Activated naive CD8-positive, alpha-beta T cell treated with anti-CD3 and anti-CD28 coated beads, Interleukin-2, amount 50 U/mL, for 24 hours (primary cell): ENCODE measurements around the gene ENKD1.
"Not testable (repeated sequence)": the region's sequence is repeated elsewhere in the genome, so short reads cannot be mapped to it uniquely, and the experiment has no call there.

Experiments
- ATAC-seq: fragments of 150-1000 bp; cut with Tn5 transposase; one replicate; pipeline ENCODE4 v1.10.0; 2021
- DNase-seq: peaks from one replicate; pipeline ENCODE4 v3.0.0; 2021
- H3K27ac Mint-ChIP-seq: one replicate; pipeline ENCODE4 v1.8.0; 2021; ENCODE audit warnings: mild to moderate bottlenecking, mixed read lengths
- H3K27me3 Mint-ChIP-seq: one replicate; pipeline ENCODE4 v1.8.0; 2021; ENCODE audit warnings: mixed read lengths
- H3K36me3 Mint-ChIP-seq: one replicate; pipeline ENCODE4 v1.8.0; 2021; ENCODE audit warnings: low read depth, mixed read lengths
- H3K4me1 Mint-ChIP-seq: one replicate; pipeline ENCODE4 v1.8.0; 2021; ENCODE audit warnings: mixed read lengths
- H3K4me3 Mint-ChIP-seq: one replicate; pipeline ENCODE4 v1.8.0; 2021; ENCODE audit warnings: mild to moderate bottlenecking, moderate library complexity, mixed read lengths
- H3K9me3 Mint-ChIP-seq: one replicate; pipeline ENCODE4 v1.8.0; 2021; ENCODE audit warnings: mixed read lengths

ENKD1 gene

GRCh38 chr16:67697422-67698185 lies 31.1 kb upstream of the ENKD1 start:
- no peaks in the 10 kb centered on the region for H3K4me1 Mint-ChIP-seq
- no peaks in the 10 kb centered on the region for H3K27me3 Mint-ChIP-seq
- peaks cover 6% of the 10 kb centered on the region for H3K36me3 Mint-ChIP-seq
- no peak overlapping the region for H3K27ac Mint-ChIP-seq
- H3K4me3 Mint-ChIP-seq: no peak overlapping the region
- no peak for DNase-seq
- ATAC-seq: no peak
- H3K9me3 Mint-ChIP-seq: peaks cover 3% of the 10 kb centered on the region

DNA sequence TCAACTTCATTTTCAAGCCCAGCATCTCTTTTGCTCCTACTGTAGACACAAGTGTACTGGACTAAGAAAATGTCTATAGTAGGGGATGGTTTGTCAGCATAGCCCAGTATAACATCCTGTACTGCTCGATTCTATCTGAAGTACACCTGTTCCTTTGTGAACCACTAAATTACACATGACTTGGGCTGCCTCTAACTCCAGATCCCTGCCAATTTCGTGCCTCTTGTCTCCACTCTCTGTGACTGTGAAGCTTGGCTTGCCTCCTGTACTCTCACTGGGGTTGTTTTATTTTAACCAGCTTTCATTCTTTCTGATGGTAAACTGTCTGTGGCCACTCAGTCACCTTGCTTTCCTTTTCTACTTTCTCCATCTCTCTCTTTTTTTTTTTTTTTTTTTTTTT lies 28.1 kb upstream of the ENKD1 start:
- Mint-ChIP-seq H3K4me1 (no peaks in the 10 kb centered on the region), H3K27me3 (no peaks in the 10 kb centered on the region), H3K27ac (no peak overlapping the region), H3K36me3 (peaks cover 6% of the 10 kb centered on the region), H3K9me3 (peaks cover 3% of the 10 kb centered on the region), H3K4me3 (no peak overlapping the region)
- DNase-seq (no peak), ATAC-seq (no peak)

GRCh38 chr16:67693517-67694285 lies 27.2 kb upstream of the ENKD1 start:
- not testable (repeated sequence) for H3K9me3 Mint-ChIP-seq, H3K27me3 Mint-ChIP-seq, H3K4me3 Mint-ChIP-seq, H3K36me3 Mint-ChIP-seq, ATAC-seq, DNase-seq, H3K27ac Mint-ChIP-seq, H3K4me1 Mint-ChIP-seq

- H3K4me3 Mint-ChIP-seq: no peak overlapping the region
- DNase-seq (no peak), ATAC-seq (no peak)
- no peak overlapping the region for H3K27ac Mint-ChIP-seq
- peaks cover 3% of the 10 kb centered on the region for H3K4me1 Mint-ChIP-seq
- no peaks in the 10 kb centered on the region for H3K9me3 Mint-ChIP-seq
- peaks cover 15% of the 10 kb centered on the region for H3K36me3 Mint-ChIP-seq
- H3K27me3 Mint-ChIP-seq: no peaks in the 10 kb centered on the region
Observed at GRCh38 chr16:67685388-67686112, 19.0 kb upstream of the ENKD1 start.

DNA sequence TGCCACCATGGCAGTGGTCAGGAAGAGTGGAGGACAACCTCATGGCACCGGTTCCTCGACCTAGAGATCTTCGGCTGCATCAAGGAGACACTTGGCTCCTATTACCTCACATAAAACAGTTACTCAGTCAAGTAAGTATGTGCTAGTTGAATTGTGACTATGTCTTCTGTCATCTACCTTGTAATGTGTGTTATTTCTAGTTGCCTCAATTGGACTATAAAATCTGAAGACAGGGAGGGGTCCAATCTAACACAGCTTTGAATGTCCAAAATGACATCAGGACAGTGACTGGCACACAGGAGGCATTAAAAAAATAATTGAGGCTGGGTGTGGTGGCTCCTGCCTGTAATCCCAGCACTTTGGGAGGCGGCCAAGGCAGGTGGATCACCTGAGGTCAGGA lies 17.2 kb upstream of the ENKD1 start:
- peaks cover 3% of the 10 kb centered on the region for H3K4me1 Mint-ChIP-seq
- no peaks in the 10 kb centered on the region for H3K27me3 Mint-ChIP-seq
- no peaks in the 10 kb centered on the region for H3K9me3 Mint-ChIP-seq
- DNase-seq (no peak), ATAC-seq (no peak)
- H3K36me3 Mint-ChIP-seq: peaks cover 15% of the 10 kb centered on the region
- H3K27ac Mint-ChIP-seq: no peak overlapping the region
- H3K4me3 Mint-ChIP-seq: no peak overlapping the region

DNA sequence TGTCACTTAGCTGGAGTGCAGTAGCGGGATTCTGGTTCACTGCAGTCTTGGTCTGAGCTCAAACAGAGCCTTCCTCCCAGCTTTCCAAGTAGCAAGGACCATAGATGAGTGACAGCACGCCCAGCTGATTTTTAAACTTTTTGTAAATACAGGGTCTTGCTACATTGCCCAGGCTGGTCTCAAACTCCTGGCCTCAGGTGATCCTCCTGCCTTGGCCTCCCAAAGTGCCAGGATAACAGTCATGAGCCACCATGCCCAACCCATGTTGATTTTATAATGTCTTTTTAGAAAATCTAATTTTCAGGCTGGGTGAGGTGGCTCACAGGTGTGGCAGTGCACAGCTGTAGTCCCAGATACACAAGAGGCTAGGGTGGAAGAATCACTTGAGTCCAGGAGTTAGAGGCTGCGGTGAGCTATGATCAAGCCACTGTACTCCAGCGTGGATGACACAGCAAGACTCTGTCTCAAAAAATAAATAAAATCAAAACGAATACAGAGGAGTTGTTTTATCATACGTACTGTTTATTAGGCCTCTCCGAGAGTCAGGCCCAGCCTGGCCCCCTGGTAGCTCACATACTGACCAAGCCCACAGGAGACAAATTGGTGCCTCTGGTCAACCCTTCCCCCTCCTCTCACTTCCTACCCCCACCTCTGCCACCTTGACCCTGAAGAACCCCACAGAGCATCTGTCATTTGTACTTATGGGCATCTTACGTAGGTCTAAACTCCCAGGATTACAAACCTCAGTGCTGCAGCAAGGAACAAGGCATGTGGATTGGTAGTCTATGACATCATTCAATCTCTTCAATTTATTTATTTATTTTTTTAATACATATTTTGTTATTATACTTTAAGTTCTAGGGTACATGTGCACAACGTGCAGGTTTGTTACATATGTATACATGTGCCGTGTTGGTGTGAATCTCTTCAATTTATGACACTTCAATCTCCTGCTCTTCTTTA lies 13.7 kb upstream of the ENKD1 start:
- ATAC-seq (no peak), DNase-seq (no peak)
- Mint-ChIP-seq H3K27me3 (no peaks in the 10 kb centered on the region), H3K36me3 (peaks cover 10% of the 10 kb centered on the region), H3K27ac (no peak overlapping the region), H3K9me3 (no peaks in the 10 kb centered on the region), H3K4me3 (no peak overlapping the region), H3K4me1 (no peaks in the 10 kb centered on the region)

- Mint-ChIP-seq H3K36me3 (peaks cover 5% of the 10 kb centered on the region), H3K9me3 (no peaks in the 10 kb centered on the region), H3K27ac (no peak overlapping the region), H3K27me3 (no peaks in the 10 kb centered on the region), H3K4me3 (no peak overlapping the region), H3K4me1 (no peaks in the 10 kb centered on the region)
- DNase-seq: no peak
- no peak for ATAC-seq
Observed at GRCh38 chr16:67678354-67679023, 11.9 kb upstream of the ENKD1 start.

DNA sequence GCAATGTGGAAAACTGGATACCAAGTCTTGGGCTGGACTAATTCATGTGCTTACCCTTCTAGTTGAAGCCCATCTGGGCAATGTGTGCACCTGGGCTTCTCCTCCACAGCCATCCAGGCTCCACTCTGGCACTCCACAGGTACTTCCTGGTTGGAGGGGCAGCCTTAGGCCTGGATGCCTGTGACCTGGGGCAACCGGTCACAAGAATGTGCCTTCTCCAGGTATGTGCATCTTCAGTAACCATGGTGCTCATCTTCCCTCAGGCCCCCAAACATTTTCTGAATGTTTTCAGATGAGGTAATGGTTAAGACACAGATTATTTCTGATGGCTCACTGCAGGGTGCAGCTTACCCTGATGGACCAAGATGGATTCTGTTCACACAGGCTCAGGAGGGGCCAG lies 11.2 kb upstream of the ENKD1 start:
- DNase-seq (no peak), ATAC-seq (no peak)
- no peaks in the 10 kb centered on the region for H3K4me1 Mint-ChIP-seq
- H3K27me3 Mint-ChIP-seq: no peaks in the 10 kb centered on the region
- H3K27ac Mint-ChIP-seq: no peak overlapping the region
- H3K4me3 Mint-ChIP-seq: no peak overlapping the region
- H3K9me3 Mint-ChIP-seq: no peaks in the 10 kb centered on the region
- peaks cover 3% of the 10 kb centered on the region for H3K36me3 Mint-ChIP-seq

DNA sequence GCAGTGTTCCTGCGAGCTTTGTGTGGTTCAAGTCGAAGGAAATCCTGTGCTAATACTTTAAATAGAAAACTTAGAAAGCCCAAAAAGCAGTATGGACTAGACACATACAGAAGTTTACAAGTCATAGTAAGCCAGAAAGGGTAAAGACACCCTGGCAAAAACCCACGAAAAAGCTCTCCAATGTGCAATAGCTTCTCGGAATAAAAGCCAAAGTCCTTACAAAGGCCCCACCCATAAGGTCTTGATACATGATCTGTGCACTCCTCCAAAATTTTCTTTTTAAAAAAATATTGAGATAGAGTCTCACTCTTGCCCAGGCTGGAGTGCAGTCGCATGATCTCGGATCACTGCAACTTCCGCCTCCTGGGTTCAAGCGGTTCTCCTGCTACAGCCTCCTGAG lies 10.4 kb upstream of the ENKD1 start:
- ATAC-seq (no peak), DNase-seq (no peak)
- H3K4me3 Mint-ChIP-seq: no peak overlapping the region
- no peaks in the 10 kb centered on the region for H3K27me3 Mint-ChIP-seq
- H3K27ac Mint-ChIP-seq: no peak overlapping the region
- H3K9me3 Mint-ChIP-seq: no peaks in the 10 kb centered on the region
- no peaks in the 10 kb centered on the region for H3K4me1 Mint-ChIP-seq
- H3K36me3 Mint-ChIP-seq: peaks cover 3% of the 10 kb centered on the region

DNA sequence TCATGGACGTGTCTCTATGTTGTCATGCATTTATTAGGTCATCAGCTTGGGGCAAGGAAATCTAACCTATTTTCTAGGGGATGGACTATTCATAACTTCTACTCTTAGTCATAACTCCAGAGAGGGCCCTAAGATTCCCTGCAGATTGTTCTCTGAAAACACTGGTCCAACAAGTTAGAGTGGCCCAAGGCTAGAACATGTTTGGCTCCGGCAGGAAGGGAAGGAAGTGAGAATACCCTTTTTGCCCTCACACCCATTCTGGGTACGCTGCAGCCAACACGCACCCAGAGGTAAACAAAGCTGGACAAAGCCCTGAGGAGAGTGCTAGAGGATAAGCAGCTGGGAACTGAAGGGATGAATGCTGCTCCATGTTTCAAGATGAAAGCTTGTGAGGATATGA lies 10.0 kb upstream of the ENKD1 start:
- no peak for DNase-seq
- Mint-ChIP-seq H3K4me3 (no peak overlapping the region), H3K9me3 (no peaks in the 10 kb centered on the region), H3K36me3 (peaks cover 3% of the 10 kb centered on the region), H3K27ac (no peak overlapping the region), H3K4me1 (no peaks in the 10 kb centered on the region), H3K27me3 (no peaks in the 10 kb centered on the region)
- no peak for ATAC-seq

DNA sequence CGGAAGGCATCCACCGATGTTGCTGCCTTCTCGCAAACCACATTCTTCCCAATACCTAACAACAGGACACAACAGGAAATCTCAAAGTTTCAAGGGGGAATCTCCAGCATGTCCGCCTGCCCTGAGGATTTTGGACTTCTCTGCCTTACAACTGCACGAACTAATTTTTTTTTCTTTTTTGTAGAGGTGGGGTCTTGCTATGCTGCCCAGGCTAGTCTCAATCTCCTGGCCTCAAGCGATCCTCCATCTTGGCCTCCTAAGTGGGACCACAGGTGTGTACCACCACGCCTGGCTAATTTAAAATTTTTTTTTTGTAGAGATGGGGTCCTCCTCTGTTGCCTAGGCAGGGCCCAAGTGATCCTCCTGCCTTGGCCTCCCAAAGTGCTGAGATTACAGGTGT lies 9.4 kb upstream of the ENKD1 start:
- ATAC-seq: no peak
- Mint-ChIP-seq H3K27ac (no peak overlapping the region), H3K9me3 (no peaks in the 10 kb centered on the region)

DNA sequence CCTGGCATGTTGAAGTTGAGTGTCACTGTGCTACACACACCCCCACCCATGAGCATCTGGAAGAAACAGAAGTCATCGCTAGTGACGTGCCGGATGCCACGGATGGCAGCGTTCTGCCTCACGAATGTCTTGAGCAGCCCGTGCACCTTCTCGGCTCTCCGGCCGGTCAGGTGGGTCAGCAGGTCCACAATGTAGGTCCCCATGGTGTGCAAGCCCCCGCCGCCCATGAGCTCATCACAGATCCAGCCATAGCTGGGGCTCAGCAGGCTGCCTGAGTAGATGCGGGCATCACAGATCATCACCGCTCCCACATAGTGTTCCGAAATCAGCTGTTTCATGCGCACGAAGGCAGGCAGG lies 9.0 kb upstream of the ENKD1 start:
- no peaks in the 10 kb centered on the region for H3K36me3 Mint-ChIP-seq
- DNase-seq: no peak
- no peaks in the 10 kb centered on the region for H3K4me1 Mint-ChIP-seq
- no peak overlapping the region for H3K4me3 Mint-ChIP-seq
- H3K27me3 Mint-ChIP-seq: no peaks in the 10 kb centered on the region
- no peaks in the 10 kb centered on the region for H3K9me3 Mint-ChIP-seq
- H3K27ac Mint-ChIP-seq: no peak overlapping the region
- no peak for ATAC-seq

More for the DNA sequence above, 9.4 kb upstream of the ENKD1 start:
- no peak overlapping the region for H3K4me3 Mint-ChIP-seq
- no peaks in the 10 kb centered on the region for H3K27me3 Mint-ChIP-seq
- peaks cover 2% of the 10 kb centered on the region for H3K36me3 Mint-ChIP-seq
- DNase-seq: no peak
- no peaks in the 10 kb centered on the region for H3K4me1 Mint-ChIP-seq

- H3K9me3 Mint-ChIP-seq: no peaks in the 10 kb centered on the region
- ATAC-seq (peak; percentile 21), DNase-seq (no peak)
- no peaks in the 10 kb centered on the region for H3K4me1 Mint-ChIP-seq
- no peak overlapping the region for H3K27ac Mint-ChIP-seq
- no peaks in the 10 kb centered on the region for H3K27me3 Mint-ChIP-seq
- no peak overlapping the region for H3K4me3 Mint-ChIP-seq
- H3K36me3 Mint-ChIP-seq: no peaks in the 10 kb centered on the region
Observed at GRCh38 chr16:67674851-67675578, 8.5 kb upstream of the ENKD1 start.
